ENCODE results near the gene TBX10.
"Not testable (repeated sequence)": the region's sequence is repeated elsewhere in the genome, so short reads cannot be mapped to it uniquely, and the experiment has no call there.

Gene TBX10

DNA sequence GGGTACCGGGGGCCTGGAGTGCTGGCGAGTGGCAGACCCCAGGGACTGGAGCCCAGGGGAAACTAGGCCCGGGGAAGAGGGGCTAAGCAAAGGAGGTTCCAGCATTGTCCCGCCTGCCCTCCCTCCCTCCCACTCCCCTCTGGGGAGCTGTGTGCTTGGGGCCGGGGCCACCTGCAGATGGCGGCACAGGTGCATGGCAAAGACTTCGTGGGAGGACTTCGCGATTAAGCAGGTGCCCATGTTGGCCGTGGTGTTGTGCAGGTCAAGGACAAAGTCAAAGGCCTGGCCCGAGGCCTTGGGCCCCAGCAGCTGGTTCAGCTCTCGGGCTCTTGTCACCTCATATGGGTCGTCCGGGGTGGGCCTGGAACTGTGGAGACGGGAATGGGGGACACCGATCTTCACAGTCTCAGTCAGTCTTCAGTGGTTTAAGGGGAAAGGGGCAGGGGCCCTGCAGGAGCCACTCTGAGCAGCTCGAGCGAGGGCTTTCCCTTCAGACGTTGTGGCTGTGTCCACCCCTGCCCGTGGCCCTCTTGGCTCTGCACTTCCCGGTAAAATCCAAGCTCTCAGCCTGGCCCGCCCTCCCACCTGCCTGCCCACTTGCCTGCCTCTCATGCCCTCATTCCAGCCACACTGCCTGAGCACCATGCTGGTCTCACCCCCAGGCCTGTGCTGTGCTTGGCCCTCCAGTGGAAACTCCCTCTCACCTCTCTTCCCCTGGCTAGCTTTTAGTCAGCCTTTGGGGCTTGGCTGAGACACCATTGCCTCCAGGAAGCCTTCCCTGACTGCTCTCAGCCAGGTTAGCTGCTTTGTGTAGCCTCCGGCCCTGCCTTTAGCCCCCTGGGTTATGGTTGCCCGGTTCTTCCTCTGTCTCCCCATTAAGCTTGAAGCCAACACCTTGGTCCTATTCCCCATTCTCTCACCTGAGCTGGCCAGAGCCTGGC is 6.2 kb upstream of the TBX10 start:
- no peak for DNase-seq (ENCODE audit: low spot score)

DNA sequence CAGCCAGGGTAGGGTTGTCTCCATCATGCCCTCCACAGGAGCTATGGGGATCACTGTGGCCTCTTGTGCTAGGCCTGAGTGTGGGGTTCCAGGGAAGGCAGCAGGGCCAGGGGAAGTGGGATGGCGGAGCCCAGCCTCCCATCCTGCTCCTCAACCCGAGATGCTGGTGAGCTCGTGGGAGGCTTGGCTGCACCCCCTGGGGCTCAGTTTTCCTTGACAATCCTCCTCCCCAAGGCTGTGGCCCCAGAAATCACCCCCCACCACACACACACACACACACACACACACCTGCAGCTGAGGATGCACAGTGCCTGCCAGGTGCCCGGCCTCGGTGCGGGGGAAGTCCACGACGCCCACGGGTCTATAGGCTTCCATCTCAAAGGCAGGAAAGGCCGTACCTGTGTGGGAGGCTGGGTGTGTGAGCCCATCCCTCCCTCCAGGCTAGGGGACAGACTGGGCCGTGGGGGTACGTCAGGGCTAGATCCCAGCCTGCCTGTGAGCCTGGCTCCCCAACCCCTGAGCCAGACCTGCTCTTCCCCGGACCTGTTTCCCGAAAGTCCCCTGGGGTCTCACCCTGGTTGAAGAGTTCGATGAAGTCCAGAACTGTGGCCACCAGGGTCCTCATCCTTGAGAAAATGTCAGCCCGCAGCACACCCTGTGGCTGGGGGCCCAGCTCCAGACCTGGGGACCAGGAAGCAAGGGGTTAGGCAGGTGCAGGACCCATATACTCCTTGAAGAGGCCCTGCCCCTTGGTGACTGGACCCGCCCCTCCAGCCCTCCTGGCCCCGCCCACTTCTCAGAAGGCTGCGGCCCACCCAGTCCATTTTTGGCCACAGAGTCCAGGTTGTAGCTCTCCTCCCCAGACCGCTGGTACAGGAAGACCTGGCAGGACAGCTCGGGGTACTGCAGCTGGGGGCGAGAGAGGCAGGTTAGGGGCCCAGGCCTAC is 5.2 kb upstream of the TBX10 start:
- no peak for DNase-seq (ENCODE audit: low spot score)

DNA sequence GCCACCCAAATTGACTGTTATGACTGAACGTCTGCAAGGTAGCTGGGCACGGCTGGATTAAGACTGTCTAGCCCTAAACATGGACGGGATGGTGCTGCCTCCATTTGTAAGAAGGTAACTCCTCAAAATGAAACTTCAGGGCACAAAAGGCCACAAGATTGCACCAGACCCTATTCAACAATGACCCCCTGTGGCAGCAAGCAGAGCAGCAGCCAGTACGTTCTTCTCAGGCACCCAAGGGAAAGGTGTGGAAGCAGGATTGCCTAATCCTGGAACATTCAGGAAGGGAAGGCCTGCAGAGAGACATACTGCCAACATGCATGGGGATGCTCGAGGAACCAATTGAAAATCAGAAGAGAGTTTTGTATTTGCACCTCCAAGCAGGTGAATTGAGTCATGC is 4.5 kb upstream of the TBX10 start:
- DNase-seq (ENCODE audit: low spot score), result peak; percentile 16

DNA sequence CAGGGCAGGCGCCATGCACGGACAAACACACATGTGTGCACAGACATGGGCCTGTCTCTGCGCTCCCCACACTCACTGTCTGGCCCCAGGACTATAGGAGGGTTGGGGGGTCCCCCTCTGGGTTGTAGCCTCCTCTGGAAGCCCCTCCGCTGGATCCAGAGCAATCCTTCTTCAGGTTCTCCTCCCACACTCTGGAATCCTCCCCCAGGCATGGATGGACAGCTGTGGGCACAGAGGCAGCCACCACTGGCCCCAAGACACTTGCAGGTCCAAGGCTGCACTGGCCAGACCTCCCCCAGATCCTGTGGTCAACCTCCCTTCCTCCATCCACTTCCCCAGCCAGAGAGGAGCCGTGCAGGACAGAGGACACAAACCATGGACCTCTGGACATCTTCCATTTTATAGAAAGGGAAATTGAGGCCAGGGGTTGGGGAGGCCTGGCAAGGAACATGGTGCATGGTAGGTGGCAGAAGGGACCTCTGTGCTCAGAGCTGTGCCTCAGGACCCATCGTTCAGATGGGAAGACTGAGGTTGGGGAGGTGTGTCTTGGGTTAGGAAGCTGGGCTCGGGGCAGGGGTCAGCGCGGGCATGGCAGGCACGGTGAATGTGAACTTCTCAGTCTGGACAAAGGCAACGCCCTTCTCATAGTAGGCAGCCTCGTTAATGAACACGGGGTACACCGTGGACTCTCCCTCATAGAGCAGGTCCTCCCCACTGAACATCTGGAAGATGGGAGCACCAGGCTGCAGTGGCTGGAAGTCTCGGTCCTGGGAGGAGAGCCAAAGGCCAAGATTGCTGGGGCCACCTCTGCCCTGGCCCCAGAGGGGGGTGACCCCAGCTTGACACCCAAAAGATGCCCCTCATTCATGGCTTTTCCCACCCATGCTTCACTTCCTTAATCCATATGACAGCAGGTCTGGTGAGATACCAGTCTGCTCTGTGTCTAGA is 2.9 kb upstream of the TBX10 start:
- no peak for DNase-seq (ENCODE audit: low spot score)

DNA sequence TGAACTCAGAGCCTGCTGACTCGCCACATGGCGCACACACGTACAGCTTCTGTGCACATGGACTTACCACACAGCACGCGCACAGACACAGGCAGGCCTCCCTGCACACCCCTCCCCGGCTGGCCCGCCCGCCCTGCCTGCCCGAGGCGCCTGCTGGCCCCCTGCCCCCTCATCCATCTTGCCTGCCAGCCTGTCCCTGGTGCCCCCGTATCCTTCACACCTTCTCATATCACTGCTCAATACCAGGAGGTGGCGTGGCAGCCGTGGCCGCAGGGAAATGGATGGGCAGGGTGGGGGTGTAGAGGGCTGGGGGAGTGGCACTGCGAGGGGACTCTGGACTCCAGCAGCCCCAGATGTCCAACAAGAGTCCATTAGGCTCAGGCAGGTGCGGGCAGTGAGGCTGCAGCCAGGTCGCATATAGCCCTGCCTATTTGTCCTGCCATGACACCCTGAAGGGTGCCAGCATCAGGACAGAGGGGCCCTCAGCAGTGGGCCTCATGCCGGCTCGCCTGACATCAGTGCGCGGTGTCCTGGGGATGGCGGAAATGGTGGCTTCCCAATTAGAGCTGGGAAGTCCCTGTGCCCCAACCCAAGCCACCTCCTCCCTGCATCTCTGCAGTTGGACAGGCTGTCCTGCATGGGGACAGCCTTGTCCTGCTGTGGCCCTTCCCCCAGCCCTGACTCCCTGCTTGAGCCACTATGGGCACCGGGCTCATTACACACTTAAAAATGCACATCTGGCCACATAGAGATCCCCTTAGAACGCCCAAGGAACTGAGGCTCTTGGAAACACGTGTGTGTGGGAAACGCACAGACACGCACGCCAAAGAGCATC is 2.0 kb upstream of the TBX10 start:
- DNase-seq (ENCODE audit: low spot score), result no peak

DNA sequence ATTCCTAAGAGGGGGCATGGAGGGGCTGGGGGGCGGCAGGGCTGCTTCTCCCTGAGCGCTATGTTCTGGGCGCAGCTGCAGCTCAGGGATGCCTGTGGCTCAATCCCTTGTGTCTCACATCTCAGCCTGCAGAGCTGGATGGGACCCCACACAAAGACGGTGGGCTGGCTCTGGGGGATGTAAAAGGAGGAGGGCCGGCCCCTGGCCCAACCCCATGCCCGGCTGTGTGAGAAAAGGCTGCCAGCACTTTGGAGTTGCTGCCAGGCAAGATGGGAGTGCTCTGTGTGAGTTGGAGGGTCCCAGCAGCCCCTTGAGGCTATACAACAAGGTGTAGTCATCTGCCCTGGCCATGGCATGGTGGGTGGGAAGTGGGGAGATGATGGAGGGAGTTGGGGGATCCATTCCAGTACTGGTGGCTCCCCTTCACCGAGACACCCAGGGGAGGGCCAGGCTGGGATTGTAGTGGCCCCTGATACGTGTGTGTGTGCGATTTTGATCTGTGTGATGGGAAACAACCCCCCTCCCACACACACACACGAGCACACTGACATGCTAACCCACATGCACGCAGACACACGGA is 1.3 kb upstream of the TBX10 start:
- DNase-seq (ENCODE audit: low spot score), result no peak

DNA sequence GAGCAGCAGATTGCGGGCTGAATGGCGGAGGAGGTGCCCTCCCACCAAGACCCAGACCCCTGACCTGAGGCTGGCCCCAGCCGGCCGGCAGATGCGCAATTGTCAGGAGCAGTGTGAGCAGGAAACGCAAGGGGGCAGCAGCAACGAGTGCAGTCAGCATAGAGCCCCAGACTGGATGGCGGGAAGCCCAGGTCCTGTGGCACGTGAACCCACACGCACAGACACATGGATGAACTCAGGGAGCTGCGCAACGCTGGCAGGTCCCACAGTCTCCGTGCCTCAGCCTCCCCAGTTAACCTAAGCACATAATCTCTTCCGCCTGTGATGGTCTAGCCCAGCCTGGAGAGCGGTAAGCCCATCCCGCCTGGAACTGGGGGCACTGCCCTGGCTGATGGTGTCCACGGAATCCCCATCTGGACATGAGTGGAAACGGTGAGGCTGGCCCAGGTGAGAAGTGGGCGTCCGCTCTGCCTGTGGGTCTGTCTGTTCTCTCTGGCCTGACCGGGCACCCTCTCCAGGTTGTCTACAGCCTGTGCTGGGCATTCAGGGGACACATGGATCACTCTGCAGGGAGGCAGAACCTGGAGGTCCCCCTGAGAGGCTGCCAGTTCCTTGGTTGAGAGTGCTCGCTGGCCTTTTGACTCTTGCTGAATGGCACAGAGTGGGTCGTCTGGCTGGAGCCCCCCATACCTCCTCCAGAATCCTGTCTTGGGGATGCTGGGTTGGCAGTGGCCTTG is 626 bp upstream of the TBX10 start:
- DNase-seq (ENCODE audit: low spot score), result peak; percentile 44

DNA sequence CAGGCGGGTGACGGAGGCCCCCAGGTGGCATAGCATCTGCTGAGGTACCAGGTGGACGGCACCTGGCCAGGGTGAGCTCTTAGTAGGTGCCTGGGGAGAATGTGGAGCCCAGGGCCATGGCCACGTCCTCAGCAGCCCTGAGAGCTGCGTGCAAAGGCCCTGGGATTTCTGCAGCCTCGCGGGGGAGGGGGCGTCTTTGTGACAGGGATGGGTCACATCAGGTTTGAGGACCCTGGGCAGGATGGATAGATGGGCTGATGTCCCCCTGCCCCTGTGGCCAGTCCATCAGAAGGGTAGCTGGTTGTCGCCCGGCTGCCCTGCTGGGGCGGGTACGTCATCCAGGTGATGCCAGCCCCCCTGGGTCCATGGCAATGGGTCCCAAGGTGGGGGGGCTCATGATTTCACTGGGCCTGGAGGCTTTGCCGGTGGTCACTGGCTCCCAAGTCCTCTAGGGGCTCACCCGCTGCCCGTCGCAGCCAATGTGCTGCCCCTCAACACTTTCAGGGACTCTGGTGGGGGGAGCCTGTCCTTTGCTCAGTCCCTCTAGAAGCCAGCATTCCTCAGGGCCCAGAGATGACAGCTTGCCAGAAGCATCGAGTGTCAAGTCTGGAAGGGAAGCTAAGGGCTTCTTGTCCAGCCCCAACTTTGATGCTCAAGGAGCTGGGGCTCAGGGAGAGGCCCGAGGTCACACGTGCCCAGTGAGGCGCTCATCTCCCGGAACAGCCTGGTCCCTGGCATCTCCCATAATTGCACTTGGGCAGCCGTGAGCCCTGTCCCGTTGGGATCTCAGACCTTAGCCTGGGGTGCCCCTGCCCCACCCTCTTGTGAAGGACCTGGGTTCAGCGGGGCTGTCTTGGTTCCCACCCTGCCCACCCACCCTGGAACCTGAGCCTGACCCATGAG is 777 bp downstream of the TBX10 start:
- no peak for DNase-seq (ENCODE audit: low spot score)

DNA sequence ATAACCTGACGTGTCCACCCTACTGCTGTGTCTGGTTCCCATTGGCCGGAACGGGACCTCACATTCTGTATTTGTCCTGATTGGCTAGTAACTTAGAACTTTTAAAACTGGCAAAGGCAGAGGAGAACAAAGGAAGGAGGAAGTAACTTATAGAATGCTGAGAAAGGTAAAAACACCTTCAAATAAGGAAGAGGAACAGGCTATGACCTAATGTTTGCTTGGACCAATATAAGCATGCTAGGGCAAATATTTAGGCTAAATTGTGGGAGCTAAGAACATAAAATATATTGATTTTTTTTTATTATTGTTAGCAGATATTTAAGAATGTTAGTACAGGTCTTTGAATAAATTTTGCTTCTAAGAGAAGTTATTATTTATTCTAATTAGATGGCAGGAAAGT is 2.1 kb downstream of the TBX10 start:
- not testable (repeated sequence) for DNase-seq (ENCODE audit: low spot score)

DNA sequence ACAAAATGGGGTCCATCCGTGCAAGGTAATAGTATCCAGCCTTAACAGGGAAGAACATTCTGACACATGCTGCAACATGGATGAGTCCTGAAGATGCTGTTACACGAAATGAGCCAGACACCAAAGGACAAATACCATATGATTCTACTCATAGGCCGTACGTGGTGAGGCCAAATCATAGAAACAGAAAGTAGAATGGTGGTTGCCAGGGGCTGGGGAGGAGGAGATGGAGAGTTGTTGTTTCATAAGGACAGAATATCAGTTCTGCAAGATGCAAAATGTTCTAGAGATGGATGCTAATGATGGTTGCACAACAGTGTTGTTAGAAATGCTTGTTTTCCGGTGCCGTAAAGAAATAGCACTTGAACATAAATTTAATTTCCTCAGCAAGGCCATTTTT is 2.6 kb downstream of the TBX10 start:
- no peak for DNase-seq (ENCODE audit: low spot score)

DNA sequence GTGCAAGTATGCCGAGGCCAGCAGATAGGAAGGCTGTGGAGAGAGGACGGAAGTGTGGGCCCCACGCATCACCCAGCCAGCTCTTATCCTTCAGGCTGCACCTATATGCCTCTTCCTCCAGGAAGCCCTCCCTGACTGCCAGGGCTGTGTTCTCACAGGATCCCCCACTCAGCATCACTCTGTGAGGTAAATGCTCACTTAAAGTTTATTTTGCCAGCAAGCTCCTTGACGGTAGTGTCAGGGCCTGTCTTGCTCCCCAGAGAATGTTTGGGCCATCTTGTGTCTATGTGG is 4.4 kb downstream of the TBX10 start:
- no peak for DNase-seq (ENCODE audit: low spot score)

DNA sequence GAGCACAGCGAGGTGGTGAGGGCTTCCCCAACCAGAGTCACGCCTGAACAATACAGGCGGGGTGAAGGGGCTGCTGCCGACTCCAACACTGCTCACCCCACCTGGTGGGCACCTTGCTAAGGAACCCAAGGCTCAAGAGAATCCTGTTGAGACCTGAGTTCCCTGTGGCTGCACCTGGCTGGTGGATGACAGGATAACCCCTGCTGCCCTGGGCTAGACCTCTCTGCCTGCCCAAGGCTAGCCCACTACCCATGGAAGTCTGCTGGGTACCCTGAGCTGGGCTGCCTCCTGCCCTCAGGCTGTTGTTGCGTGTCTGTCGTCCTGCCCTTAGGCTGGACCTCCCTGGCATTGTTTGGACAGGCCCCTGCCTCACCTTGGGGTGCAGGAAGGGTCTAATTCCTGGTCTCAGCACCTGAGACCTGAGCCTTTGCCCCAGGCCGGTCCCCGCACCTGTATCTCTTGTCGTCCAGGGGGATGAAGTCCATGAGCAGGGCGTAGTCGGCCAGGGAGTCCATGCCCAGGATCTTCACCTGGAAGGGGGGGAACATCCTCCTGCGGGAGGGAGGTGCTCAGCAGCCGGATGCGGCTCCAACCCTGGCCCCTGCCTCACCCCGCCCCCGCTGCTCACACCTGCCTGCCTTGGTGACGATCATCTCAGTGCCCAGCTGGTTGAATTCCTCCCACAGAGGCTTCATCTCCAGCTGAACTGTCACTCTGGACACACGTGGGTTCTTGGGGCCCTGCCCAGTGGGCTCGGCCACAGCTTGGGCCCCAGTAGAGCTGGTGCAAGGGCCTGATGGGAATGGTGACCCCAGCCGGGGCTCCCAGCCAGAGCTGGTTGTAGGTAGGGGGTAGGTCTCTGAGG is 5.0 kb downstream of the TBX10 start:
- no peak for DNase-seq (ENCODE audit: low spot score)

DNA sequence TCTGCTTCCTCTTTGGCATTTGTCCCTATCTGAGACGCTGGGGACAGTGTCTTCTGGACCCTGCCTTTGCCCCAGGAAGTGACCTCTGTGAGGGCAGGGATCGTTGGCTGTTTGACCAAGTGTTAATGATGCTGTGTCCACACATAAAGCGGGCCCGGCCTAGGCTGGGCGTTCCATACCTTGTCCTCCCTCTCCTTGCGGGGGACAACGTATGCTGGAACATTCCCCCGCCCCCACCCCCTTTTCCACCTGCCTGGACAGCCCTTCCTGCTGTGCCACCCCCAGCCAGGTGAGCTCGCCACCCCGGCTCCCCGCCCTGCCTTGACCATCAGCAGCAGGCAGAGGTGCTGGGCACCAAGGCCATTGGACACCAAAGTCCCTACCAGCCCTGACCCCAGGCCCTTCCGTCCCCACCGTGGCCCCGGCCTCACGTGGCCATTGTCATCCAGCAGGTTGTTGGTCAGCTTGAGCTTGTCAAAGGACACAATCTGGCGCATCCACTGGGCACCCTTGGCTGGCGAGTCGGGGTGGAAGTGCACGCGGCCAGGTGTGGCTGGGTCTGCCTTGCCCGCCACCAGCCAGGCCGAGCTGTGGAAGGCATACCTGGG is 5.7 kb downstream of the TBX10 start:
- no peak for DNase-seq (ENCODE audit: low spot score)

DNA sequence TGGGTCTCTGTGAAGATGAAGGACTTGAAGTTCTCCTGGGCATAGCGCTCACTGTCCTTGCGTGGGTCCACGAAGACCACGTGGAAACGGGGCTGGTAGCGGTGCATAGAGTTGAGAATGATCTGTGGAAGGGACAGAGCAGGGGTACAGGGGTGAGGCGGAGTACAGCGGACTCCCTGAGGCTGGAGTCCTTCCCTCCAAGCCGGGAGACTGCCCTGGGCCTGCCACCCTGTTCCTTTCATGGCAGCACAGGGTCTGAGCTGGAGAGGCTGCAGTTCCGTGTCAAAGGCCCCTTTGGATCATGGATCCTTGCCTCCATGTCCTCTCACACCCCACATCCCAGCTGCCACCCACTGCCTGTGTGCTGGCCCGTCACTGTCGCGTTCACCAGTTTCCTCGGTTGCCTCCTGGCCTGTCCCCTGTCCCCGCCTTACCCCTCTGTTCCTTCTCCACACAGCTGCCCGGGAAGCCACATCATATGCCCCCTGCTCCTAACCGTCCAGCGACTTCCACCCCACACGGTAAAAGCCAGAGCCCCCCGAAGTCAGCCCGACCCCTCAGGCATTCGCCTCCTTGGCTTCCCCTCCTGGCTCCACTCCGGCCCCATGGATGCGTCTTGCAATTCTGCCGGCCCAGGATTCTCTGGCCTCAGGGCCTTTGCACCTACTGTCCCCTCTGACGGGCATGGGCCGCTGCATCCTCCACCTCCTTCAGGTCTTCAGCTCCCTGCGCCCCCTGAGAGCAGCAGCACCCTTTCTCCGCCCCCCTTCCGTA is 6.4 kb downstream of the TBX10 start:
- DNase-seq (ENCODE audit: low spot score), result no peak

DNA sequence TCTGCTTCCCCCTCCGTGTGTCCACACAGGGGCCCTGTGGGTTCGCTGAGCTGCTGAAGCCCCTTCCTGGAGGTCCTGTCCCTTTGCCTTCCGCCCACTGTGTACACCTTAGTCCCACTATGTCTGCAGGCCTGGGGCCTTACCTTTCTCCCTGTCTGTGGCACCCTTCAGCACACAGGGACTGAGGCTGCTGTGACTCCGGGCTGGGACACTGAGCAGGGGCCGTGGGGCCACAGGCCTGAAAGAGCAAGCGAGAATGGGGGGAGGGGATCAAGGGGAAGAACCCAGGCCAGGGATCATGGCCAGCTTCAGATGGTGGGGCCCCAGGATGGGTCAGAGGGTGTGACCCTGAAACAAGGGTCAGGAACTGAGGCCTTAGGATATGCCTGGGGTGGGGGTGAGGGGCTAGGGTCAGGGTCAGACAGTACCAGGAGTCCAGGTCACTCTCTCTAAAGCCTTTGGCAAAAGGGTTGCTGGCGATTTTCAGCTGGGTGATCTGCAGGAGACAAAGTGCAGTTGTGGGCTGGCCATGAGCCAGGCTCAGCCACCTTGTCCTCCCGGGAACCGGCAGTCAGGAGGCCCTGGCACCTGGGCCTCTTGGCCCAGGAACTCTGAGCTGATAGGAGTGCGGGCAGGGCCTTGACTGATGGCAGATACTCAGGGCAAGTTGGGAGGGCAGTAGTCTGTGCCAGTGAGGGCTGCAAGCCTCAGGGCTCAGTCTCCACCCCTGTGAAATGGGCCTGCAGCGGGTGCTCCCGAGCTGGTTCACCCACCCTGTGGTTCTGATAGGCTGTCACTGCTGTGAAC is 7.2 kb downstream of the TBX10 start:
- DNase-seq (ENCODE audit: low spot score), result no peak

DNA sequence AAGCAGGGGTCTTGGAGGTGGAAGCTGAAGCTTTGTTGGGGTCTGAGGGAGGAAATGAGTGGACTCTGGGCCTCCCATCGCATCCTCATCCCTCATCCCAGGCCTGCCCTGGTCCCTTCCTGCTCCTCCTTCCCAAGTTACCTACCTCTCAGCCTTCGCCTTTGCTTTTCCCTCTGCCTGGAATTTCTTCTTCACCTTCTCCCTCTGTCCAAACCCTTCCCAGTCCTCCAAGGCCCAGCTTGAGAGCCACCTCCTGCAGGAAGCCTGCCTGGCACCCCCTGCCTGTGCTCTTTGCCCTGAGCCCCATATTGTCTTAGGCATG is 7.7 kb downstream of the TBX10 start:
- no peak for DNase-seq (ENCODE audit: low spot score)
